GM19438 (cell line): ENCODE measurements around the gene CDC14B.
"Not testable (repeated sequence)": the region's sequence is repeated elsewhere in the genome, so short reads cannot be mapped to it uniquely, and the experiment has no call there.

Experiments used
- ATAC-seq: cut with Tn5 transposase; IDR thresholded peaks from one replicate; pipeline ENCODE4 v1.9.1; 2021; ENCODE audit warnings: low read depth; ENCODE audit not compliant: unreplicated experiment

CDC14B gene

DNA sequence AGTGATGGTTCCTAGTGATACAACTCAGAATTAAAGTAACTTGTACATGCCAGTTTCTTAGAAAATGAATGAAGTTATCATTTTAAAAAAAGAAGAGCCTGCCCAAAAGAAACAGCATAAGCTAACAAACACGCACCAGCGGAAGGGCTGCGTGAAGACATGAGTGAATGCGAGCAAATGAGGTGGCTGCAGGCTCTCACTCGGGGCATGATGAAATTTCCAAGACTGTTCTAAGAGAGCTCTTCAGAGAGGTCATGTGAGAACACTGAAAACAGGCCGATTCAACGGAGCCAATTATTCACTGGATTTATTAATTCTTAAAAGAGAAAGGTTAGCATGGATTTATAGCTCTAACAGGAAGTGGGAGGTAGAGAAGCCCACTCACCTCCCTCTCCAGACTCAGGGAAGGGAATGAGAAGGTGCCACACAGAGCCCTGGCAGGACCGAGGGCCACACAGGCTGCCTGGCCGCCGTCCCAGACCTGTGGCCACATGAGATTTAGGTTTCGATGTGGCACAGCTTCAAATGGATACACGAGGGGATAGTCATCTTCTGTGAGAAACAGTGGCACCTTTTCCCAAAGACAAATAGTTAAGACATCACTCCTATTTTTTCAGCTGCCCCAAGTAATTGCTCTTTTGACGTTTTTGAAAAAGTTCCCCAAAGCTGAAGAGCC is 114.2 kb downstream of the CDC14B start:
- no peak for ATAC-seq

- ATAC-seq = no peak
These were observed 115.7 kb downstream of the CDC14B start for GRCh38 chr9:96503918-96504317.

GRCh38 chr9:96503374-96503748 is 116.3 kb downstream of the CDC14B start:
- not testable (repeated sequence) for ATAC-seq

GRCh38 chr9:96502539-96503373 is 116.9 kb downstream of the CDC14B start:
- ATAC-seq = no peak

DNA sequence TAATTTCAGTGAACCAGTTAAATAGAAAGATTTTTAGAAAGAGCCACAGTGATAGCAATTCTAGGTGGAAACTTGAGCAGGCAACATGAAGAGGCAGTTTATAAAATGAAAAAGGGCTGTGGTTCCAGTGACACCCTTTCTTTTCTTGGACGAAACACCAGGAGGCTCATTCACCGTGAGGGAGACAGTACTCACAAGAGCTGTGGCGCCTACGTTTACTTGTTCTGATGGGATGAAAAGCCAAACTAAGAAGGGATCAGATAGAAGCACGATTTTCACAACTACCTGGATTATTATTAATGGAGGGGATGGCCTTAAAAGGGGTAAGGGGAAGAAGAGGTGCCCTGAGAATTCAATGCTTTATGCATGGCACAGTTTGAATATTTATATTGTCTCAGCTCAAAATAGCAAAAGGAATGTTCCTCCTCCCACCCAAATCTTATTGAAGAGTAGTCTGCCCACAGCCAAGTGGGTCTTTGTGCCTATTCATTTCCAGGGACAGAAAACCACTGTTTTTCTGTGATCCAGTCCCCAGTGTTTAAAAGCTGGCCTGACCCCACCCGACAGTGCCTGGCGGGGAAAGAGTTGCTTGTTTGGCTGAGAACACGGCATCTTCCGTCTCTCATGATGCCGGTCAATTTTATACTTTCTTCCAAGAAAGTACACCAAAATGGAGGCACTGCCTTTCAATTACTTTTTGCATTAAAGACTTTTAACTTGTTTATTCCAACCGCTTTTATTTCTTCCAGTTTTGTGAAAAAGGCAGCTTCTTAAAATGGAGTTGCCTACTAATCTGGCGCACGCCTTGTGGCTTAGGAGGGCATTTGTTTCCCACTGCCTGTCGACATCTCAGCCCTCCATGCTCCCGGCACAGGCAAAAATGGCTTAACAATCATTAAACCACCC is 117.8 kb downstream of the CDC14B start:
- ATAC-seq = no peak

GRCh38 chr9:96500696-96501632 is 118.7 kb downstream of the CDC14B start:
- no peak for ATAC-seq

DNA sequence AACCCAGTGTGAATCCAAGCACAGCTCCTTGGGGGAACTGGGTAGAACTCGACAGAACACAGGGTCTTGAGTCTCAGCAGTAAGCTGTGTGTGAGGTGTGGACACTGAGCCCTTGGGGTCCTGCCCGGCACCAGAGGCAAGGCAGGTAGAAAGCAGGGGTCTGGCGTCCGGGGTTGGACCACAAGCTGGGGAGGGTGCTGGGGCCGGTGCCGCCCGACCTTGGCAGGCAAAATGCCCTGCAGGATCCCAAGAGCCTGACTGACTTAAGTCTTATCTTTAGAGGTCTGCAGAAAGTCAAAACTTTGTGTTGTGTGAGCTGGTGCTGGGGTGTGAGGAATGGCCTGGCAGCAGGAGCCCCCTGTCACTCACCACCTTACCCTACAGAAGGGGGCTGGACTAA is 120.4 kb downstream of the CDC14B start:
- ATAC-seq = no peak

DNA sequence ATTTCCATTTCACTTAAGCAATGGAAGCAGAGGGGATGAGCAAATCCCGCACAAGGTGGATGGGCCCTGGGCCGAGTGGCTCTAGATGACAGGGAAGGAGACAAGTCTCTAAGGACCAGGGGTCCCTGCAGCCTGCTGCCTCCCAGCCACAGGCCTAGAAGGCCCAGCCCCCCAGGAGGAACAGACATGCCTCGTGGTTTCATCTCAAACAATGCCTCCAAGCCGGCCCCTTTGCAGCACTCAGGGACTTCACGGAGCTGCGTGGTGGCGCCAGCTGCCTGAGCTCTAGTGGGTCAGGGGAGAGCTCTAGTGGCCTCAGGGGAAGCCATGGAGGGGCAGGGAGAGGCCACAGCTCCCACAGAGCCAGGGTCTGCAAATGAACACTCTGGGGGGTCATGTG is 120.8 kb downstream of the CDC14B start:
- ATAC-seq = no peak

DNA sequence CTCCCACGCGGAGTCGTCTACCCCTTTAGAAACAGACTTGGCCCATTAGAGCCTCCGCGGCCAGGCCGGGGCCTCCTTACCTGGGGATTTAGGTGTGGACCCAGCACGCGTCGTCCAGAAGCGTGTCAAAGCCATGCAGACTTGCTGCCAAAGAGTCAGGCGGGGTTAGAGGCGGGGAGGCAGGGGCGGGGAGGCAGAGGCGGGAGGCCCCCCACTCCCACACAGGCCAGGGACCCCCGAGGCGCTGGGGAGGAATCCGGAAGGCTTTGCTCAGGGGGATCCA is 122.6 kb downstream of the CDC14B start:
- no peak for ATAC-seq

DNA sequence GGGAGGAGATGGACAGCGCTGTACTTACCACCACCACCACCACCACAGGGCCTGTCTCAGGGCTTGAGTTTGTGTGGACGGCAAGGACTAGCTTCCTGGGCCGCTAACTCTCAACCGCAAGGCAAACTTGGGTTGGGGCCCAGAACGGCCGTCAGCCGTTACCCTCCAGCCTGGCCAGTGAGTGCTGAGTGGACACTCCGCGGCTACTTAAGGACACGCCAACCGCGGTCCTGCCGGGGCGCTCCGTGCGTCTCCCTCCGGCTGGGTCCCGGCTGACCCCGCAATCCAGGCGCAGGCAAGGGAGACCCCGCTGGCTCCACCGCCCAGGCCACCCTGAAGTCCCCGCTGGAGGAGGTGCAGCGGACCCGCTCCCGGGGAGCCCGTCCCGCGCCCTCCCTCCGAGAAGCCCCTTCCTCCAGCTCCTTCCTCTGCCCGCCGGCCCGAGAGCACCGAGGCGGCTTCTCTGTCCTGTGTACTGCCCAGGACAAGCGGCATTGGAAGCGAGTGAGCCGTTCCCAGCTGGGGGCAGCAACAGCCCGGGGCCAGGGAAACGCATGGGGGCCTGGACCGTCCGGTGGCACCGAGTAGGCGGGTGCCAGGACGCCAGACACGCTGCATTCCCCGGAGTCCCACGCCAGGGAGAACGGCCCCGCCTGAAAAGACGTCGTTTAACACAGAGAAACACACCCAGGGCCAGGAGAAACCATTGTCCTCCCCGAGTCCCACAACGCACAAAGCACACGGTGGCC is 123.1 kb downstream of the CDC14B start:
- no peak for ATAC-seq

DNA sequence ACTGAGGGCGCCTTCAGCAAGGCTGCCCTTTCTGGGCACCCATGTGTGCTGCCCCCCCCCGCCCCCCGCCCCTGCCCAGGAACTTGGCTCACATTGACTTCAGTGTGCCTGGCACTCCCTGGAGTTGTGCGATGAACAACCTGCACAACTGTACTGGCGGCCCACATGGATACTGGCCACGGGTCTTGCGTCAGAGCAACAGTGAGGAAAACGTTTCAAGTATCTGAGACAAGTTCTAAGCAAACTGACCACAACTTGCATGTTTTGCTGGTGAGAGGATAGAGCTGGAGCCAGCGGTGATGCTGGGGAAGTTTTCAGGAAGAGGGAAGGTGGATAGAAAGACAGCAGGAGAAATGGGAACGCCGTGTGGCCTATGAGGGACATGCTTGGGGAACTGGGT is 124.3 kb downstream of the CDC14B start:
- no peak for ATAC-seq

DNA sequence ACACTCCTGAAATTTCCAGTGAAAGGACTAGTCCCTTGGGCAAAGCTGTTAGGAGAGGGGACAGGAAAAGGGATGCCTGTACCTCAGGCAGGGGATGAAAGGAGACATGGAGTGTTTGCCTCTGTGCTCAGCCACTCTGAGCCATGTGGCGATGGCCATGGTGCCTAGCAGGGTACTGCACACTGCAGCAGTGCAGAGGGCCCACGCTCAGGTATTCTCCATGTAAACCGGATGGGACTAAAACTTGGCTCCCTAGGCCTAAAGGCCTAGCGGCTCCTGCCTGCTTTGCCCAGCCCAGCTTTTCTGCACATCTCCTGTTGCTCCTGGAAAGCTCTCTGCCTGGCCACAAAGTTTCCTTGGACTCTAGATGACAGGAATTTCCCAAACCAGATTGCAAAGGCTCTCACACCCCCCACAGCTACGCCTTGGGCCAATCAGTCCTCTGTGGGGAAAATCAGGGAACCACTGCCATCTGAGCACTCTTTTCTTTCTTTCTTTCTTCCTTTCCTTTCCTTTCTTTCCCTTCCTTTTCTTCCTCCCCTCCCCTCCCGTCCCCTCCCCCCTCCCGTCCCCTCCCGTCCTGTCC is 125.3 kb downstream of the CDC14B start:
- no peak for ATAC-seq

DNA sequence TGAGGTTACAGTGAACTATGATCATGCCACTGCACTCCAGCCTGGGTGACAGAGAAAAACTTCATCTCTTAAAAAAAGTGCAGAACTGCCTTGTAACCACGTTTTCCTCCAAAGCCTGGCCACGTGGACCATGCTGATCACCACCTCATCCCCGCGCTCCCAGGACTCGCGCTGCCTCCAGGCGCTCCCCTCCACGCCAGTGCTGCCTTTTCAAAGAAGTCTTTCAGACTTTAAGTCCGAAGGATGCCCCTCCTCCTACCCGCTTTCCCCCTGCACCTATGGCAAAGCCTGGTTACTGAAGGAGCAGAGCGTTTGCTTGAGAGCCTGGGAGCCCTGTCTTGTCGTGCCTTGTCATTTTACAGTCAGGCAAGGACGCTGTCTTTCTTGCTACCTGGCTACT is 125.9 kb downstream of the CDC14B start:
- no peak for ATAC-seq

- no peak for ATAC-seq
These were observed 126.6 kb downstream of the CDC14B start for GRCh38 chr9:96492993-96493531.

- ATAC-seq = no peak
These were observed 127.6 kb downstream of the CDC14B start for GRCh38 chr9:96491880-96492525.

DNA sequence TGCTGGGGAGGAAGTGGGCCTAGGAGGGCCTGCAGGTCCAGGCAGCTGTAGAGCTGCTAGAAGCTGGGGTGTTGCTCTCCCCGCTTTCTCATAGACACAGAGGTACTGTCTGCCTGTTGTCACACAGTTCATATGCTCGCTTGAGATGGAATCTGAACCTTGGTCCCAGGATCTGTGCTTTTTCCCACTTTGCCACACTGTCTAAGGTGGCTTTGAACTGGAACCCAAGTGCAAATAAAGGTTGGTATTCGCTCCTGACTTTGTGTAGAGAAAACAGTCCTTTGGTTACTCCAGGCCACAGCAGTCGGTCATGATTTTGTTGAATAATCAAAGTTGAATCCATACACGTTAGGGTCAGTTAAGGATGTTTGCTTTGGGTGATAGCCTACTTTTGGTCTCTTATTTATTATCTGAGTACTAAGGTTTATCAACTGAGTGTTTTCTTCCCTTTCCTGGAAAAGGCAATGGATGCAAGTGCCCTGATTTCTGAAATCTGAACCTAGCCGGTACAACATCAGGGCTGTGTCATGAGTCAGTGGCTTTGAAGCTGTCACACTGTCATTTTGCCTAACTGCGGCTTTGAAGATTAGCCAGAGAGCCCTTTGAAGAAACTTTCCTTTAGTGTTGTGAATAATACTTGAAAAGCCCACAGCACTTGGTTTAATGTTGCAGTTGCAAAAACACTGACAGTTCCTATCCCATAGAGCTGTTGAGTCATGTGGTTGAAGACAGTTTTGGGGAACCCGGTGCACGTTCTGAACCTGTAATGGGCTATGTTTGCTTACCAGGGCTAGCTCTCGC is 128.4 kb downstream of the CDC14B start:
- no peak for ATAC-seq

DNA sequence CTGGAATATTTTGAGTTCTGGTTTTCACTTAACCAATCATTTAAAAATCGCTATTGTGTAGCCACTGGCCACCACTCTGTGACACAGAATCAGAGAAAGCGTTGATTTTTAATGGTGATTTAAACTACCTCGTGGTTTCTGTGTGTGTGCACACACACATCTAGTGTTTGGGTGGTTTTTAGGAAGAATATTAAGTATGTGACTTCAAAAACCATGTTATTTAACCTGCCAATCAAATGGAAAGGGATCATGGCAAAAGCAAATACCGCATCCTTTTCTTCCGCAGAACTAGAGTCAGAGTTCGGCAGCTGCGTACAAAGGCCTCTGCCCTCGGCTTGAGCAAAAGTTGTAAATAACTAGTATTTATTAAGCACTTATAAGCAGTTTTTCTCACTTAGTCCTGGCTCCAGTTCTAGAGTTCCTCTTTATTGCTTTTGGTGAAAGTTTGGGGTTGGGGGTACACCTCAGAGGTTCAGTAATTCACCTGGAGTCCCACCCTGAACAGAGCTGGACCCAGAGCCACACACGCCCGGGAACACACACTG is 129.0 kb downstream of the CDC14B start:
- no peak for ATAC-seq
